Measurements from ENCODE around the gene PDE6G.

- TF ChIP-seq POLR2AphosphoS5 (IDR thresholded peaks at IDR 0.05; ENCODE audit: low read depth, low read length) (no peak), TAF1 (IDR thresholded peaks at IDR 0.05; ENCODE audit: borderline replicate concordance, insufficient read depth, low read length) (no peak), REST (IDR thresholded peaks at IDR 0.05; ENCODE audit: insufficient read depth in 1 of 2, low read depth in 2 of 2, low read length in 2 of 2) (no peak)
Measured at GRCh38 chr17:81655378-81656117, 794 bp downstream of the PDE6G start.

Data from PFSK-1 (cell line).